Measurements from ENCODE around the gene KIF6.

GRCh38 chr6:39558079-39558478, 167.1 kb downstream of the KIF6 start:
- TF ChIP-seq, protein P1, sequence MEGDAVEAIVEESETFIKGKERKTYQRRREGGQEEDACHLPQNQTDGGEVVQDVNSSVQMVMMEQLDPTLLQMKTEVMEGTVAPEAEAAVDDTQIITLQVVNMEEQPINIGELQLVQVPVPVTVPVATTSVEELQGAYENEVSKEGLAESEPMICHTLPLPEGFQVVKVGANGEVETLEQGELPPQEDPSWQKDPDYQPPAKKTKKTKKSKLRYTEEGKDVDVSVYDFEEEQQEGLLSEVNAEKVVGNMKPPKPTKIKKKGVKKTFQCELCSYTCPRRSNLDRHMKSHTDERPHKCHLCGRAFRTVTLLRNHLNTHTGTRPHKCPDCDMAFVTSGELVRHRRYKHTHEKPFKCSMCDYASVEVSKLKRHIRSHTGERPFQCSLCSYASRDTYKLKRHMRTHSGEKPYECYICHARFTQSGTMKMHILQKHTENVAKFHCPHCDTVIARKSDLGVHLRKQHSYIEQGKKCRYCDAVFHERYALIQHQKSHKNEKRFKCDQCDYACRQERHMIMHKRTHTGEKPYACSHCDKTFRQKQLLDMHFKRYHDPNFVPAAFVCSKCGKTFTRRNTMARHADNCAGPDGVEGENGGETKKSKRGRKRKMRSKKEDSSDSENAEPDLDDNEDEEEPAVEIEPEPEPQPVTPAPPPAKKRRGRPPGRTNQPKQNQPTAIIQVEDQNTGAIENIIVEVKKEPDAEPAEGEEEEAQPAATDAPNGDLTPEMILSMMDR (IDR thresholded peaks at IDR 0.05) = no peak
- no peak for TF ChIP-seq POLR2A (IDR thresholded peaks at IDR 0.05)
